GM23338 (cell line): ENCODE data around the gene ABI2. TPM values are rescaled to one million over a fixed set of nuclear protein-coding genes. Genes with fewer than 3 reads are reported as not detected.
A peak's percentile ranks its signal among the peaks of the same experiment; 100 is the strongest.

Source experiments
- ATAC-seq: fragments of 200-7000 bp; cut with Tn5 transposase; 3 replicates; pipeline ENCODE4 v1.9.1; 2020
- DNase-seq: peaks from one replicate; pipeline ENCODE4 v3.0.0-alpha.2; 2015; ENCODE audit warnings: low spot score
- H2AFZ ChIP-seq: fragments of 200-600 bp; sonication (generic); 2 replicates; pipeline ENCODE4 v1.8.0; 2016; ENCODE audit warnings: antibody characterized with exemption, mild to moderate bottlenecking, moderate library complexity
- H3F3A ChIP-seq: fragments of 200-600 bp; sonication (generic); replicated peaks from 2 replicates; pipeline ENCODE4 v1.8.0; 2017; ENCODE audit warnings: antibody characterized with exemption, mixed run types, low read depth
- H3K27ac ChIP-seq: fragments of 200-600 bp; sonication (generic); 2 replicates; pipeline ENCODE4 v1.6.1; 2016; ENCODE audit warnings: low read depth
- H3K27me3 ChIP-seq: fragments of 200-600 bp; sonication (generic); 2 replicates; pipeline ENCODE4 v1.8.0; 2016; ENCODE audit warnings: mild to moderate bottlenecking, mixed run types, moderate library complexity; ENCODE audit not compliant: insufficient read depth
- H3K36me3 ChIP-seq: fragments of 200-600 bp; sonication (generic); 2 replicates; pipeline ENCODE4 v1.8.0; 2016; ENCODE audit warnings: mild to moderate bottlenecking; ENCODE audit not compliant: insufficient read depth
- H3K4me1 ChIP-seq: fragments of 200-600 bp; sonication (generic); 2 replicates; pipeline ENCODE4 v1.8.0; 2016; ENCODE audit warnings: mild to moderate bottlenecking, moderate library complexity; ENCODE audit not compliant: insufficient read depth
- H3K4me2 ChIP-seq: fragments of 200-600 bp; sonication (generic); 2 replicates; pipeline ENCODE4 v1.7.1; 2017; ENCODE audit warnings: mixed run types
- H3K4me3 ChIP-seq: fragments of 200-600 bp; sonication (generic); 2 replicates; pipeline ENCODE4 v1.6.1; 2016; ENCODE audit warnings: mixed run types
- H3K79me2 ChIP-seq: fragments of 200-600 bp; sonication (generic); replicated peaks from 2 replicates; pipeline ENCODE4 v1.8.0; 2017; ENCODE audit warnings: mild to moderate bottlenecking; ENCODE audit not compliant: insufficient read depth
- H3K9me2 ChIP-seq: fragments of 200-600 bp; sonication (generic); 2 replicates; pipeline ENCODE4 v1.8.0; 2017; ENCODE audit not compliant: insufficient read depth
- H4K20me1 ChIP-seq: fragments of 200-600 bp; sonication (generic); replicated peaks from 2 replicates; pipeline ENCODE4 v1.8.0; 2017; ENCODE audit warnings: mild to moderate bottlenecking; ENCODE audit not compliant: insufficient read depth
- H3K27ac Mint-ChIP-seq: 2 replicates; pipeline ENCODE4 v1.8.0; 2020; ENCODE audit warnings: inconsistent platforms, mild to moderate bottlenecking, moderate library complexity, mixed read lengths
- H3K27me3 Mint-ChIP-seq: 3 replicates; pipeline ENCODE4 v1.8.0; 2022; ENCODE audit warnings: low read depth, mild to moderate bottlenecking, moderate library complexity, mixed read lengths, inconsistent platforms; ENCODE audit not compliant: insufficient read depth, poor library complexity
- H3K36me3 Mint-ChIP-seq: 3 replicates; pipeline ENCODE4 v1.8.0; 2021; ENCODE audit warnings: low read depth, mild to moderate bottlenecking, inconsistent platforms, moderate library complexity, mixed read lengths
- H3K4me1 Mint-ChIP-seq: 3 replicates; pipeline ENCODE4 v1.8.0; 2020; ENCODE audit warnings: mild to moderate bottlenecking, inconsistent platforms, mixed read lengths
- H3K4me3 Mint-ChIP-seq: 3 replicates; pipeline ENCODE4 v1.8.0; 2021; ENCODE audit warnings: moderate library complexity, mild to moderate bottlenecking, inconsistent platforms, mixed read lengths
- H3K9me3 Mint-ChIP-seq: 3 replicates; pipeline ENCODE4 v1.8.0; 2020; ENCODE audit warnings: moderate library complexity, mild to moderate bottlenecking, inconsistent platforms, mixed read lengths
- JUNB ChIP-seq: IDR thresholded peaks from one replicate; pipeline ENCODE4 v1.6.1; 2016; ENCODE audit warnings: antibody characterized with exemption; ENCODE audit not compliant: unreplicated experiment
- POLR2AphosphoS5 ChIP-seq: IDR thresholded peaks from 2 replicates; pipeline ENCODE4 v1.6.1; 2016; ENCODE audit warnings: antibody characterized with exemption, low read depth
- polyA plus RNA-seq: library from polyadenylated mRNA; unstranded; fragments of >200 nt; fragmentation: Nextera tagmentation; extraction: Ambion mirVana; gene quantifications from 2 replicates; pipeline ENCODE4 v1.2.1, GENCODE V29; 2016
- total RNA-seq: library from RNA; depleted of rRNA; stranded (reverse); fragments of >200 nt; shearing (Covaris generic); gene quantifications from 2 replicates; pipeline ENCODE4 v1.2.3, GENCODE V29; 2014
- TF ChIP-seq, protein P1 (sequence below), 2 experiments: fragments of 200-600 bp in 1 of 2; sonication (generic) in 1 of 2; conservative IDR thresholded peaks; 2 replicates each; pipeline versions ENCODE4 v1.5.1 to v1.6.1; 2016 to 2017; ENCODE audit warnings: antibody characterized with exemption in 2 of 2, low read depth in 2 of 2, mild to moderate bottlenecking in 2 of 2, moderate library complexity in 1 of 2
- TF ChIP-seq, protein P2 (sequence below): fragments of 250-450 bp; sonication (Bioruptor Pico); IDR thresholded peaks from 2 replicates; pipeline ENCODE4 v1.5.0; 2020; ENCODE audit warnings: mild to moderate bottlenecking, moderate library complexity
- TF ChIP-seq, protein P3 (sequence below): IDR thresholded peaks from 2 replicates; pipeline ENCODE4 v1.6.1; 2016; ENCODE audit warnings: antibody characterized with exemption

Gene ABI2
- total and polyA plus RNA-seq, 2 experiments from 2014 or later: 46.5 to 114 TPM

DNA sequence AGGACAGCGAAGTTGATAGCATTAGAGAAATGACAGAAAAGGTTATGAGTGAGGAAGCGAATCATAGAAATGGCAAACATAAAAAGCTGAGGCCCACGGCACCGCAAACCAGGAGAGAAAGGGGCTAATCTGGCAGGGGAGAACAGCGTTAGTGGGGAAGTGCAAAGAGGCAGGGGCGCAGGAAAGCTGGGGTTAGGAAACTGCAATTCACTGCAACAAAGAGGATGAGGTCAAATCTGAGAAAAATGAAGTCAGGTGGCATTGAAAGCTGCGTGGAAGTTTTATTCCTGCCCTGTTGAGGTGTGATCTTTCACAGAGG lies 653 bp upstream of the ABI2 start (continued):
- no peak for TF ChIP-seq POLR2AphosphoS5
- TF ChIP-seq, protein P1, sequence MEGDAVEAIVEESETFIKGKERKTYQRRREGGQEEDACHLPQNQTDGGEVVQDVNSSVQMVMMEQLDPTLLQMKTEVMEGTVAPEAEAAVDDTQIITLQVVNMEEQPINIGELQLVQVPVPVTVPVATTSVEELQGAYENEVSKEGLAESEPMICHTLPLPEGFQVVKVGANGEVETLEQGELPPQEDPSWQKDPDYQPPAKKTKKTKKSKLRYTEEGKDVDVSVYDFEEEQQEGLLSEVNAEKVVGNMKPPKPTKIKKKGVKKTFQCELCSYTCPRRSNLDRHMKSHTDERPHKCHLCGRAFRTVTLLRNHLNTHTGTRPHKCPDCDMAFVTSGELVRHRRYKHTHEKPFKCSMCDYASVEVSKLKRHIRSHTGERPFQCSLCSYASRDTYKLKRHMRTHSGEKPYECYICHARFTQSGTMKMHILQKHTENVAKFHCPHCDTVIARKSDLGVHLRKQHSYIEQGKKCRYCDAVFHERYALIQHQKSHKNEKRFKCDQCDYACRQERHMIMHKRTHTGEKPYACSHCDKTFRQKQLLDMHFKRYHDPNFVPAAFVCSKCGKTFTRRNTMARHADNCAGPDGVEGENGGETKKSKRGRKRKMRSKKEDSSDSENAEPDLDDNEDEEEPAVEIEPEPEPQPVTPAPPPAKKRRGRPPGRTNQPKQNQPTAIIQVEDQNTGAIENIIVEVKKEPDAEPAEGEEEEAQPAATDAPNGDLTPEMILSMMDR (conservative IDR thresholded peaks at IDR 0.05; ENCODE audit: low read depth in 2 of 2): no peak
- TF ChIP-seq, protein P2, sequence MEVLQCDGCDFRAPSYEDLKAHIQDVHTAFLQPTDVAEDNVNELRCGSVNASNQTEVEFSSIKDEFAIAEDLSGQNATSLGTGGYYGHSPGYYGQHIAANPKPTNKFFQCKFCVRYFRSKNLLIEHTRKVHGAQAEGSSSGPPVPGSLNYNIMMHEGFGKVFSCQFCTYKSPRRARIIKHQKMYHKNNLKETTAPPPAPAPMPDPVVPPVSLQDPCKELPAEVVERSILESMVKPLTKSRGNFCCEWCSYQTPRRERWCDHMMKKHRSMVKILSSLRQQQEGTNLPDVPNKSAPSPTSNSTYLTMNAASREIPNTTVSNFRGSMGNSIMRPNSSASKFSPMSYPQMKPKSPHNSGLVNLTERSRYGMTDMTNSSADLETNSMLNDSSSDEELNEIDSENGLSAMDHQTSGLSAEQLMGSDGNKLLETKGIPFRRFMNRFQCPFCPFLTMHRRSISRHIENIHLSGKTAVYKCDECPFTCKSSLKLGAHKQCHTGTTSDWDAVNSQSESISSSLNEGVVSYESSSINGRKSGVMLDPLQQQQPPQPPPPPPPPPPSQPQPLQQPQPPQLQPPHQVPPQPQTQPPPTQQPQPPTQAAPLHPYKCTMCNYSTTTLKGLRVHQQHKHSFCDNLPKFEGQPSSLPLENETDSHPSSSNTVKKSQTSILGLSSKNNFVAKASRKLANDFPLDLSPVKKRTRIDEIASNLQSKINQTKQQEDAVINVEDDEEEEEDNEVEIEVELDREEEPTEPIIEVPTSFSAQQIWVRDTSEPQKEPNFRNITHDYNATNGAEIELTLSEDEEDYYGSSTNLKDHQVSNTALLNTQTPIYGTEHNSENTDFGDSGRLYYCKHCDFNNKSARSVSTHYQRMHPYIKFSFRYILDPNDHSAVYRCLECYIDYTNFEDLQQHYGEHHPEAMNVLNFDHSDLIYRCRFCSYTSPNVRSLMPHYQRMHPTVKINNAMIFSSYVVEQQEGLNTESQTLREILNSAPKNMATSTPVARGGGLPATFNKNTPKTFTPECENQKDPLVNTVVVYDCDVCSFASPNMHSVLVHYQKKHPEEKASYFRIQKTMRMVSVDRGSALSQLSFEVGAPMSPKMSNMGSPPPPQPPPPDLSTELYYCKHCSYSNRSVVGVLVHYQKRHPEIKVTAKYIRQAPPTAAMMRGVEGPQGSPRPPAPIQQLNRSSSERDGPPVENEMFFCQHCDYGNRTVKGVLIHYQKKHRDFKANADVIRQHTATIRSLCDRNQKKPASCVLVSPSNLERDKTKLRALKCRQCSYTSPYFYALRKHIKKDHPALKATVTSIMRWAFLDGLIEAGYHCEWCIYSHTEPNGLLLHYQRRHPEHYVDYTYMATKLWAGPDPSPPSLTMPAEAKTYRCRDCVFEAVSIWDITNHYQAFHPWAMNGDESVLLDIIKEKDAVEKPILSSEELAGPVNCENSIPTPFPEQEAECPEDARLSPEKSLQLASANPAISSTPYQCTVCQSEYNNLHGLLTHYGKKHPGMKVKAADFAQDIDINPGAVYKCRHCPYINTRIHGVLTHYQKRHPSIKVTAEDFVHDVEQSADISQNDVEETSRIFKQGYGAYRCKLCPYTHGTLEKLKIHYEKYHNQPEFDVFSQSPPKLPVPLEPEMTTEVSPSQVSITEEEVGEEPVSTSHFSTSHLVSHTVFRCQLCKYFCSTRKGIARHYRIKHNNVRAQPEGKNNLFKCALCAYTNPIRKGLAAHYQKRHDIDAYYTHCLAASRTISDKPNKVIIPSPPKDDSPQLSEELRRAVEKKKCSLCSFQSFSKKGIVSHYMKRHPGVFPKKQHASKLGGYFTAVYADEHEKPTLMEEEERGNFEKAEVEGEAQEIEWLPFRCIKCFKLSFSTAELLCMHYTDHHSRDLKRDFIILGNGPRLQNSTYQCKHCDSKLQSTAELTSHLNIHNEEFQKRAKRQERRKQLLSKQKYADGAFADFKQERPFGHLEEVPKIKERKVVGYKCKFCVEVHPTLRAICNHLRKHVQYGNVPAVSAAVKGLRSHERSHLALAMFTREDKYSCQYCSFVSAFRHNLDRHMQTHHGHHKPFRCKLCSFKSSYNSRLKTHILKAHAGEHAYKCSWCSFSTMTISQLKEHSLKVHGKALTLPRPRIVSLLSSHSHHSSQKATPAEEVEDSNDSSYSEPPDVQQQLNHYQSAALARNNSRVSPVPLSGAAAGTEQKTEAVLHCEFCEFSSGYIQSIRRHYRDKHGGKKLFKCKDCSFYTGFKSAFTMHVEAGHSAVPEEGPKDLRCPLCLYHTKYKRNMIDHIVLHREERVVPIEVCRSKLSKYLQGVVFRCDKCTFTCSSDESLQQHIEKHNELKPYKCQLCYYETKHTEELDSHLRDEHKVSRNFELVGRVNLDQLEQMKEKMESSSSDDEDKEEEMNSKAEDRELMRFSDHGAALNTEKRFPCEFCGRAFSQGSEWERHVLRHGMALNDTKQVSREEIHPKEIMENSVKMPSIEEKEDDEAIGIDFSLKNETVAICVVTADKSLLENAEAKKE (CRISPR knock-in tag): no peak

DNA sequence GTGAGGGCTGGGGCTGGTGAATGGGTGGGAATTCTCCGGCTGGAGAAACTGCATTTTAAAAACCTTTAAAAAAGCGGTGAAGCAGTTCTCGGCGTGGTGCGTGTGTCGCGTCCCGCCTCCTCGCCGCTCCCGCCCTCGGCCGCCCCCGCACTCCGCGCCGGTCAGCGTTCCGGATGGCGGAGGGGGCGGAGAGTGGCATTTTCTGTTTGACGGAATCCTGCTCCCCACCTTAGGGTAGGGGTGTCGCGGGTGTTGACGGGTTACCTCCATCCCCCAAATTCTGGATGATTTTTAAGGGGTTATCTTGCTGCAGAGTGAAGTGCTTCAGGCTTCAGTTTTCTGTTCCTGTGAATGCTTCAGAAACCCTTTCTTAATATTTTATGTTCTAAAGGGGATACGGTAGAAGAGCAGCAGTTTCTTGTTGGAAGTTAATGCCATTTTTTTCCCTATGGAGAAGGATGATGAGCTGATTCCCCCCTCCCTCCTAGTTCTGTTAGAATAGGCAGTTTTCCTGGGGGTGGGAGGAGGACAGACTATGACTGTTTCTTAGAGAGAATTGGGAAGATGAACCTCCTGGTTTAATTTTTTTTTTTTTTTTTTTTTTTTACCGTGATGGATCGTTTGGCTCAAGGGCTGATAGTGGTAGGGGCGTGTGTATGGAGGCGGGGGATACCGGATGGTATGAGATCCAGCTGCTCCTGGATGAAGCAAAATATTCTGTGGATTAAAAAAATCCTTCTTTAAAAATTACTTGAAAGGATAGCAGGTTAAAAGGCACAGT lies 756 bp downstream of the ABI2 start:
- H3K4me1 Mint-ChIP-seq: peaks cover 30% of the 10 kb centered on the region
- H3K36me3 ChIP-seq: no peaks in the 10 kb centered on the region
- peaks cover 11% of the 10 kb centered on the region; the same call in 1 of the 2 replicates for H4K20me1 ChIP-seq
- H3K9me2 ChIP-seq: no peaks in the 10 kb centered on the region
- H3F3A ChIP-seq: no peaks in the 10 kb centered on the region
- peak overlapping the region; percentile 98 for H3K27ac ChIP-seq
- DNase-seq (peak; percentile 72), ATAC-seq (peak; percentile 62)
- TF ChIP-seq, protein P3, sequence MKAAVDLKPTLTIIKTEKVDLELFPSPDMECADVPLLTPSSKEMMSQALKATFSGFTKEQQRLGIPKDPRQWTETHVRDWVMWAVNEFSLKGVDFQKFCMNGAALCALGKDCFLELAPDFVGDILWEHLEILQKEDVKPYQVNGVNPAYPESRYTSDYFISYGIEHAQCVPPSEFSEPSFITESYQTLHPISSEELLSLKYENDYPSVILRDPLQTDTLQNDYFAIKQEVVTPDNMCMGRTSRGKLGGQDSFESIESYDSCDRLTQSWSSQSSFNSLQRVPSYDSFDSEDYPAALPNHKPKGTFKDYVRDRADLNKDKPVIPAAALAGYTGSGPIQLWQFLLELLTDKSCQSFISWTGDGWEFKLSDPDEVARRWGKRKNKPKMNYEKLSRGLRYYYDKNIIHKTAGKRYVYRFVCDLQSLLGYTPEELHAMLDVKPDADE: 0 out of 2 replicates have a peak, but pooled peaks have one; percentile 35
- TF ChIP-seq JUNB: no peak
- no peaks in the 10 kb centered on the region; the same call in 2 of the 3 replicates for H3K9me3 Mint-ChIP-seq
- H3K27me3 Mint-ChIP-seq: peaks cover 5% of the 10 kb centered on the region
- peak overlapping the region; percentile 93 for H3K27ac Mint-ChIP-seq
- H3K4me2 ChIP-seq: peak overlapping the region; percentile 88
- no peaks in the 10 kb centered on the region for H3K27me3 ChIP-seq
- no peaks in the 10 kb centered on the region; the same call in 1 of the 3 replicates for H3K36me3 Mint-ChIP-seq
- H3K4me3 ChIP-seq: peak overlapping the region; percentile 87
- peak overlapping the region; percentile 63 for H2AFZ ChIP-seq
- H3K79me2 ChIP-seq: peaks cover 56% of the 10 kb centered on the region
- peaks cover 21% of the 10 kb centered on the region for H3K4me1 ChIP-seq
- peak overlapping the region; percentile 95 for H3K4me3 Mint-ChIP-seq
